H9 (cell line): ENCODE measurements around the gene NCAN. TPM values are rescaled to one million over a fixed set of nuclear protein-coding genes. Genes with fewer than 3 reads are reported as not detected.

Source experiments
- DNase-seq: peaks from one replicate; pipeline ENCODE4 v3.0.0-alpha.2; 2017
- H2AFZ ChIP-seq: one replicate; pipeline ENCODE4 v1.6.1; 2013; ENCODE audit warnings: mild to moderate bottlenecking, low read length, control low read depth, moderate library complexity
- H2AK5ac ChIP-seq: 2 replicates; pipeline ENCODE4 v1.6.1; 2013; ENCODE audit warnings: low read length, control low read depth, mixed read lengths; ENCODE audit not compliant: insufficient read length
- H2BK120ac ChIP-seq: one replicate; pipeline ENCODE4 v1.6.1; 2013; ENCODE audit warnings: low read depth, mild to moderate bottlenecking, low read length, control low read depth, inconsistent platforms; ENCODE audit not compliant: poor library complexity, severe bottlenecking
- H2BK12ac ChIP-seq: 2 replicates; pipeline ENCODE4 v1.6.1; 2013; ENCODE audit warnings: low read length, control low read depth, mixed read lengths, low read depth; ENCODE audit not compliant: insufficient read length
- H2BK15ac ChIP-seq: 2 replicates; pipeline ENCODE4 v1.6.1; 2013; ENCODE audit warnings: low read depth, low read length, control low read depth
- H2BK20ac ChIP-seq: one replicate; pipeline ENCODE4 v1.6.1; 2013; ENCODE audit warnings: low read depth, mild to moderate bottlenecking, low read length, control low read depth, inconsistent platforms; ENCODE audit not compliant: poor library complexity, severe bottlenecking
- H2BK5ac ChIP-seq: 2 replicates; pipeline ENCODE4 v1.6.1; 2013; ENCODE audit warnings: low read length, control low read depth, mixed read lengths; ENCODE audit not compliant: insufficient read length
- H3K14ac ChIP-seq: 2 replicates; pipeline ENCODE4 v1.6.1; 2013; ENCODE audit warnings: low read length, control low read depth; ENCODE audit not compliant: insufficient read depth
- H3K18ac ChIP-seq: 2 replicates; pipeline ENCODE4 v1.6.1; 2013; ENCODE audit warnings: low read depth, mild to moderate bottlenecking, mixed read lengths, low read length, control low read depth; ENCODE audit not compliant: insufficient read length
- H3K23ac ChIP-seq: 2 replicates; pipeline ENCODE4 v1.6.1; 2013; ENCODE audit warnings: low read length, control low read depth, mixed read lengths, low read depth; ENCODE audit not compliant: insufficient read length
- H3K23me2 ChIP-seq: 2 replicates; pipeline ENCODE4 v1.6.1; 2013; ENCODE audit warnings: low read depth, mild to moderate bottlenecking, mixed read lengths, low read length, control low read depth; ENCODE audit not compliant: insufficient read length, poor library complexity, severe bottlenecking
- H3K27ac ChIP-seq: 2 replicates; pipeline ENCODE4 v1.5.1; 2013; ENCODE audit warnings: low read length, control low read depth, mixed read lengths, low read depth; ENCODE audit not compliant: insufficient read length
- H3K27me3 ChIP-seq: 2 replicates; pipeline ENCODE4 v1.6.1; 2013; ENCODE audit warnings: low read length, control low read depth, inconsistent platforms; ENCODE audit not compliant: insufficient read depth
- H3K4ac ChIP-seq: 2 replicates; pipeline ENCODE4 v1.6.1; 2013; ENCODE audit warnings: low read depth, mild to moderate bottlenecking, control low read depth, inconsistent platforms, low read length, moderate library complexity
- H3K4me1 ChIP-seq: 2 replicates; pipeline ENCODE4 v1.6.1; 2013; ENCODE audit warnings: low read length, control low read depth, inconsistent platforms; ENCODE audit not compliant: insufficient read depth
- H3K4me2 ChIP-seq: 2 replicates; pipeline ENCODE4 v1.6.1; 2013; ENCODE audit warnings: low read length, control low read depth, mixed read lengths; ENCODE audit not compliant: insufficient read length, insufficient read depth
- H3K56ac ChIP-seq: 2 replicates; pipeline ENCODE4 v1.6.1; 2013; ENCODE audit warnings: low read depth, mild to moderate bottlenecking, mixed read lengths, low read length, control low read depth; ENCODE audit not compliant: insufficient read length
- H3K79me1 ChIP-seq: 2 replicates; pipeline ENCODE4 v1.6.1; 2013; ENCODE audit warnings: low read depth, mild to moderate bottlenecking, moderate library complexity, low read length, control low read depth, inconsistent platforms; ENCODE audit not compliant: insufficient read depth, poor library complexity, severe bottlenecking
- H3K79me2 ChIP-seq: 2 replicates; pipeline ENCODE4 v1.6.1; 2013; ENCODE audit warnings: low read length, control low read depth, inconsistent platforms; ENCODE audit not compliant: insufficient read depth
- H3K9ac ChIP-seq: 2 replicates; pipeline ENCODE4 v1.6.1; 2013; ENCODE audit warnings: low read length, control low read depth, mixed read lengths; ENCODE audit not compliant: insufficient read length; ENCODE audit errors: extremely low read depth
- H3K9me3 ChIP-seq: one replicate; pipeline ENCODE4 v1.6.1; 2013; ENCODE audit warnings: low read depth, low read length, inconsistent platforms; ENCODE audit not compliant: control insufficient read depth
- H3T11ph ChIP-seq: one replicate; pipeline ENCODE4 v1.6.1; 2013; ENCODE audit warnings: mild to moderate bottlenecking, low read length, control low read depth, inconsistent platforms
- H4K20me1 ChIP-seq: one replicate; pipeline ENCODE4 v1.6.1; 2013; ENCODE audit not compliant: control insufficient read depth, insufficient read length, insufficient read depth
- H4K5ac ChIP-seq: 2 replicates; pipeline ENCODE4 v1.6.1; 2013; ENCODE audit warnings: low read depth, mild to moderate bottlenecking, mixed read lengths, low read length, control low read depth; ENCODE audit not compliant: insufficient read length
- H4K8ac ChIP-seq: replicated peaks from 2 replicates; pipeline ENCODE4 v1.6.1; 2013; ENCODE audit warnings: low read length, control low read depth, mixed read lengths, low read depth; ENCODE audit not compliant: insufficient read length
- H4K91ac ChIP-seq: 2 replicates; pipeline ENCODE4 v1.6.1; 2013; ENCODE audit warnings: low read depth, mild to moderate bottlenecking, moderate library complexity, mixed read lengths, low read length, control low read depth; ENCODE audit not compliant: insufficient read length
- H3K27ac Mint-ChIP-seq, 3 experiments: 2 replicates in 2 of 3; 3 replicates in 1 of 3; pipeline ENCODE4 v1.8.0; 2020 to 2021; ENCODE audit warnings: mixed read lengths in 3 of 3, mild to moderate bottlenecking in 1 of 3, moderate library complexity in 1 of 3
- H3K27me3 Mint-ChIP-seq: 2 replicates; pipeline ENCODE4 v1.8.0; 2021; ENCODE audit warnings: low read depth, mild to moderate bottlenecking, moderate library complexity, mixed read lengths
- H3K36me3 Mint-ChIP-seq, 3 experiments: 2 replicates in 2 of 3; 3 replicates in 1 of 3; pipeline ENCODE4 v1.8.0; 2020 to 2021; ENCODE audit warnings: low read depth in 3 of 3, mixed read lengths in 3 of 3; ENCODE audit not compliant: insufficient read depth in 1 of 3
- H3K4me1 Mint-ChIP-seq, 2 experiments: 2 replicates each; pipeline ENCODE4 v1.8.0; 2020; ENCODE audit warnings: mixed read lengths in 2 of 2
- H3K4me3 Mint-ChIP-seq, 2 experiments: 2 replicates in 1 of 2; 3 replicates in 1 of 2; pipeline ENCODE4 v1.8.0; 2020 to 2021; ENCODE audit warnings: mild to moderate bottlenecking in 2 of 2, mixed read lengths in 2 of 2, moderate library complexity in 1 of 2
- H3K9me3 Mint-ChIP-seq, 2 experiments: 2 replicates in 1 of 2; 3 replicates in 1 of 2; pipeline ENCODE4 v1.8.0; 2020; ENCODE audit warnings: mild to moderate bottlenecking in 2 of 2, mixed read lengths in 2 of 2, moderate library complexity in 1 of 2
- CTCF ChIP-seq: fragments of 200-600 bp; sonication (generic); conservative IDR thresholded peaks from 3 replicates; pipeline ENCODE4 v1.8.0; 2021; ENCODE audit warnings: antibody characterized with exemption, mild to moderate bottlenecking
- WGBS: extraction: QIAGEN DNeasy Blood & Tissue Kit; methylation state at CpG from one replicate; pipeline ENCODE4 v1.1.7; 2013; ENCODE audit warnings: missing lambda C conversion rate, low lambda C conversion rate, mixed read lengths; ENCODE audit not compliant: insufficient read length; ENCODE audit errors: extremely low coverage; 5-methylcytosine and 5-hydroxymethylcytosine counted together
- total RNA-seq: library from RNA; stranded (reverse); gene quantifications from 2 replicates; pipeline ENCODE4 v1.2.1, GENCODE V29; 2021

NCAN gene
- total RNA-seq, 1 experiment from 2014 or later: 1.6 TPM

DNA sequence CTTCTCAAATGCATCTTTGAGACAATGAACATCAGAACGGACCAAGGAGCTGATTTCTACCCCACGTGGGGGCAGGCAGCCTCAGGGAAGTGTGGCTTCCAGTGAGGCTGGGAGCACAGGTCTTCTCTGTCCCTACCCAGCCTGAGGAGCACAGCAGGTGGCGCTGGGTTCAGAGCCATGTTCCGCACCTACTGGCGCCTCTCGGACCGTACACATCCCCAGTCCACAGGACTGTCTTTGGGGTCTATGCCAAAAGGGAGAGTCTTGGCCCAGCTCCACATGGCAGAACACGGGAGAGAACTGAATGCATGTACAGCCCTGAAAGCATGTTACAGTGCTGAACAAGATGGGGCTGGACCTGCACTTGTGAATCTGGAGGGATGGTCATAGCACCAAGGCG, 86.0 kb downstream of the NCAN start:
- H3T11ph ChIP-seq: no peak overlapping the region
- no CpG with 5 or more reads among the region's 9 CpGs for WGBS
- no peak overlapping the region for H3K23ac ChIP-seq

More for the DNA sequence above, 86.0 kb downstream of the NCAN start:
- Histone ChIP-seq H2BK15ac (no peak overlapping the region), H2AK5ac (no peak overlapping the region), H2BK120ac (no peak overlapping the region), H3K56ac (no peak overlapping the region), H3K79me1 (no peaks in the 10 kb centered on the region), H2BK20ac (no peak overlapping the region), H4K91ac (no peak overlapping the region), H3K4ac (no peak overlapping the region), H3K79me2 (no peaks in the 10 kb centered on the region), H3K14ac (no peak overlapping the region), H3K9ac (no peak overlapping the region), H2BK12ac (no peak overlapping the region), H4K8ac (no peak overlapping the region), H3K27me3 (no peaks in the 10 kb centered on the region), H3K23me2 (no peaks in the 10 kb centered on the region), H4K5ac (no peak overlapping the region), H3K27ac (no peak overlapping the region), H3K4me1 (no peaks in the 10 kb centered on the region), H2BK5ac (no peak overlapping the region), H3K18ac (no peak overlapping the region), H4K20me1 (no peaks in the 10 kb centered on the region), H3K9me3 (no peaks in the 10 kb centered on the region), H2AFZ (no peak overlapping the region), H3K4me2 (no peak overlapping the region)
- no peak for DNase-seq
- no peaks in the 10 kb centered on the region for H3K4me1 Mint-ChIP-seq
- peaks cover 33 to 71% (median 58%) of the 10 kb centered on the region in 3 experiments for H3K36me3 Mint-ChIP-seq
- no peaks in the 10 kb centered on the region for H3K27me3 Mint-ChIP-seq
- H3K4me3 Mint-ChIP-seq: no peak overlapping the region
- H3K9me3 Mint-ChIP-seq: no peaks in the 10 kb centered on the region; a peak in 1 of 5 replicates
- no peak overlapping the region; a peak in 1 of 7 replicates for H3K27ac Mint-ChIP-seq
- TF ChIP-seq CTCF: no peak
